PC-9 (cell line): ENCODE results near the gene AMBRA1.

Experiments used
- CTCF ChIP-seq: fragments of 200-600 bp; sonication (generic); conservative IDR thresholded peaks from 2 replicates; pipeline ENCODE4 v1.6.1; 2017; ENCODE audit warnings: mixed run types, antibody characterized with exemption, mild to moderate bottlenecking, moderate library complexity
- EZH2 ChIP-seq: fragments of 200-600 bp; sonication (generic); IDR thresholded peaks from 2 replicates; pipeline ENCODE4 v1.8.0; 2017; ENCODE audit warnings: antibody characterized with exemption, low read depth

- TF ChIP-seq CTCF, result no peak
- TF ChIP-seq EZH2, result no peak
Measured at GRCh38 chr11:46480166-46480726, 113.6 kb downstream of the AMBRA1 start.
